GM12864 (cell line): ENCODE measurements around the gene COQ8A.

ENCODE experiments used
- DNase-seq: peaks from one replicate; pipeline ENCODE4 v3.0.0-alpha.2; 2011; ENCODE audit warnings: low read depth
- H3K4me3 ChIP-seq: 2 replicates; pipeline ENCODE4 v1.5.1; 2011; ENCODE audit warnings: mild to moderate bottlenecking, low read depth, low read length, control low read depth
- CTCF ChIP-seq: IDR thresholded peaks from 2 replicates; pipeline ENCODE4 v1.5.1; 2011; ENCODE audit warnings: low read depth, mild to moderate bottlenecking, moderate library complexity, low read length, control low read depth, inconsistent platforms; ENCODE audit errors: missing control alignments

COQ8A gene

GRCh38 chr1:226973371-226973897 is 33.3 kb downstream of the COQ8A start:
- no peak for TF ChIP-seq CTCF
- H3K4me3 ChIP-seq: no peak overlapping the region
- DNase-seq: no peak

- no peak for DNase-seq
- TF ChIP-seq CTCF: no peak
- H3K4me3 ChIP-seq: no peak overlapping the region
These were observed 33.9 kb downstream of the COQ8A start for GRCh38 chr1:226973898-226974543.

- DNase-seq: no peak
These were observed 34.6 kb downstream of the COQ8A start for GRCh38 chr1:226974544-226975258.

GRCh38 chr1:226975259-226976250 is 35.5 kb downstream of the COQ8A start:
- no peak for TF ChIP-seq CTCF

More at GRCh38 chr1:226974544-226975258, 34.6 kb downstream of the COQ8A start:
- TF ChIP-seq CTCF: no peak
- no peak overlapping the region for H3K4me3 ChIP-seq

GRCh38 chr1:226976276-226976977 is 36.3 kb downstream of the COQ8A start:
- DNase-seq: no peak
- no peak for TF ChIP-seq CTCF
- no peak overlapping the region for H3K4me3 ChIP-seq

More at GRCh38 chr1:226975259-226976250, 35.5 kb downstream of the COQ8A start:
- no peak for DNase-seq
- no peak overlapping the region for H3K4me3 ChIP-seq
